Breast epithelium (tissue), 3 donors: ENCODE measurements around the gene PPIC.

Experiments
- POLR2A ChIP-seq: fragments of 450-650 bp; IDR thresholded peaks from one replicate; pipeline ENCODE4 v1.6.1; 2016; ENCODE audit warnings: antibody characterized with exemption, mild to moderate bottlenecking, moderate library complexity
- POLR2AphosphoS5 ChIP-seq, 3 donors: sonication (generic); formaldehyde crosslinking; IDR thresholded peaks; one replicate each; pipeline ENCODE4 v1.6.1; 2017; ENCODE audit warnings: antibody characterized with exemption in 3 of 3
- TF ChIP-seq, protein P1 (sequence below), 3 donors: fragments of 450-650 bp; IDR thresholded peaks; one replicate each; pipeline ENCODE4 v1.5.1; 2016 to 2017; ENCODE audit warnings: antibody characterized with exemption in 3 of 3, mild to moderate bottlenecking in 3 of 3, moderate library complexity in 3 of 3

DNA sequence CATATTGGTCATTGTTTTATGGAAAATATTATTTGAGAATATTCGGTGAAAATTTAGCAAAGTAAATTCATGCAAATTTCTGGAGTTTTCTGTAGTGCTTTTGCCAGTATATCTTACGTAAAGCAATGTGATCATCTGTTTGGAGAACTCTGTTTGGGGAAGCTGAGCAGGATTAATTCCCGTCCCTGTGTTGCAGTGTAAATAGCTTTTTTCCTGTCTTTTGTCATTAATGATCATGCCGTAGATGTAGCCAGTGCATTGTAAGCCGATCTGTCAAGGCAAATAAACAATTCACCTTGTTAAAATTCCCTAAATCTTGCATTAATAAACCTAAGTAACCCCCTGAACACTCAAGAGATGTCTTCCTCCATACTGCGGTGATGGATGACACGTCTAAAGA, 39.2 kb downstream of the PPIC start:
- TF ChIP-seq, protein P1, sequence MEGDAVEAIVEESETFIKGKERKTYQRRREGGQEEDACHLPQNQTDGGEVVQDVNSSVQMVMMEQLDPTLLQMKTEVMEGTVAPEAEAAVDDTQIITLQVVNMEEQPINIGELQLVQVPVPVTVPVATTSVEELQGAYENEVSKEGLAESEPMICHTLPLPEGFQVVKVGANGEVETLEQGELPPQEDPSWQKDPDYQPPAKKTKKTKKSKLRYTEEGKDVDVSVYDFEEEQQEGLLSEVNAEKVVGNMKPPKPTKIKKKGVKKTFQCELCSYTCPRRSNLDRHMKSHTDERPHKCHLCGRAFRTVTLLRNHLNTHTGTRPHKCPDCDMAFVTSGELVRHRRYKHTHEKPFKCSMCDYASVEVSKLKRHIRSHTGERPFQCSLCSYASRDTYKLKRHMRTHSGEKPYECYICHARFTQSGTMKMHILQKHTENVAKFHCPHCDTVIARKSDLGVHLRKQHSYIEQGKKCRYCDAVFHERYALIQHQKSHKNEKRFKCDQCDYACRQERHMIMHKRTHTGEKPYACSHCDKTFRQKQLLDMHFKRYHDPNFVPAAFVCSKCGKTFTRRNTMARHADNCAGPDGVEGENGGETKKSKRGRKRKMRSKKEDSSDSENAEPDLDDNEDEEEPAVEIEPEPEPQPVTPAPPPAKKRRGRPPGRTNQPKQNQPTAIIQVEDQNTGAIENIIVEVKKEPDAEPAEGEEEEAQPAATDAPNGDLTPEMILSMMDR (IDR thresholded peaks at IDR 0.05), result no peak
- no peak for TF ChIP-seq POLR2A
- TF ChIP-seq POLR2AphosphoS5 (IDR thresholded peaks at IDR 0.05), result no peak
